DOHH2 (cell line): ENCODE data around the gene CKMT2.

Experiments
- H3F3A ChIP-seq: fragments of 200-600 bp; sonication (generic), shearing (Covaris generic); 2 replicates; pipeline ENCODE4 v1.6.0; 2016; ENCODE audit warnings: antibody characterized with exemption, mild to moderate bottlenecking; ENCODE audit not compliant: control insufficient read depth, insufficient read depth
- H3K27ac ChIP-seq: fragments of 200-600 bp; sonication (generic); 2 replicates; pipeline ENCODE4 v1.5.1; 2014; ENCODE audit warnings: low read depth, mild to moderate bottlenecking, low read length, moderate library complexity
- H3K27me3 ChIP-seq: fragments of 200-600 bp; sonication (generic); 2 replicates; pipeline ENCODE4 v1.6.1; 2014; ENCODE audit warnings: mild to moderate bottlenecking, low read length, mixed read lengths; ENCODE audit not compliant: control insufficient read depth
- H3K36me3 ChIP-seq: fragments of 200-600 bp; sonication (generic); 2 replicates; pipeline ENCODE4 v1.6.1; 2014; ENCODE audit warnings: mild to moderate bottlenecking, low read length, moderate library complexity, mixed read lengths; ENCODE audit not compliant: control insufficient read depth
- H3K4me1 ChIP-seq: fragments of 200-600 bp; sonication (generic); 2 replicates; pipeline ENCODE4 v1.6.1; 2014; ENCODE audit warnings: mild to moderate bottlenecking, low read length, mixed read lengths; ENCODE audit not compliant: control insufficient read depth
- H3K4me2 ChIP-seq: fragments of 200-600 bp; sonication (generic); 2 replicates; pipeline ENCODE4 v1.6.0; 2014; ENCODE audit warnings: mild to moderate bottlenecking, low read length, moderate library complexity
- H3K4me3 ChIP-seq: fragments of 200-600 bp; sonication (generic); 2 replicates; pipeline ENCODE4 v1.5.1; 2014; ENCODE audit warnings: mild to moderate bottlenecking, low read length, mixed read lengths
- H3K79me2 ChIP-seq: fragments of 200-600 bp; sonication (generic); 2 replicates; pipeline ENCODE4 v1.6.1; 2014; ENCODE audit warnings: mild to moderate bottlenecking, low read length, mixed read lengths; ENCODE audit not compliant: control insufficient read depth
- H3K9me2 ChIP-seq: fragments of 200-600 bp; sonication (generic); replicated peaks from 2 replicates; pipeline ENCODE4 v1.6.1; 2014; ENCODE audit warnings: mild to moderate bottlenecking, low read length, mixed read lengths; ENCODE audit not compliant: control insufficient read depth
- H3K9me3 ChIP-seq: fragments of 200-600 bp; sonication (generic); 2 replicates; pipeline ENCODE4 v1.6.1; 2014; ENCODE audit warnings: antibody characterized with exemption, low read length, mixed read lengths; ENCODE audit not compliant: control insufficient read depth, insufficient read depth
- H4K20me1 ChIP-seq: fragments of 200-600 bp; sonication (generic); 2 replicates; pipeline ENCODE4 v1.6.0; 2014; ENCODE audit warnings: low read depth, mild to moderate bottlenecking, antibody characterized with exemption, low read length, moderate library complexity; ENCODE audit not compliant: control insufficient read depth, insufficient read depth
- EZH2phosphoT487 ChIP-seq: fragments of 200-600 bp; sonication (generic); IDR thresholded peaks from 2 replicates; pipeline ENCODE4 v1.6.1; 2017; ENCODE audit warnings: borderline replicate concordance, mild to moderate bottlenecking, antibody characterized with exemption, low read length, moderate library complexity, mixed read lengths
- TF ChIP-seq, protein P1 (sequence below): fragments of 200-600 bp; sonication (generic); IDR thresholded peaks from one replicate; pipeline ENCODE4 v1.5.1; 2014; ENCODE audit warnings: antibody characterized with exemption, mild to moderate bottlenecking, low read depth, low read length; ENCODE audit not compliant: poor library complexity, severe bottlenecking

CKMT2 gene

DNA sequence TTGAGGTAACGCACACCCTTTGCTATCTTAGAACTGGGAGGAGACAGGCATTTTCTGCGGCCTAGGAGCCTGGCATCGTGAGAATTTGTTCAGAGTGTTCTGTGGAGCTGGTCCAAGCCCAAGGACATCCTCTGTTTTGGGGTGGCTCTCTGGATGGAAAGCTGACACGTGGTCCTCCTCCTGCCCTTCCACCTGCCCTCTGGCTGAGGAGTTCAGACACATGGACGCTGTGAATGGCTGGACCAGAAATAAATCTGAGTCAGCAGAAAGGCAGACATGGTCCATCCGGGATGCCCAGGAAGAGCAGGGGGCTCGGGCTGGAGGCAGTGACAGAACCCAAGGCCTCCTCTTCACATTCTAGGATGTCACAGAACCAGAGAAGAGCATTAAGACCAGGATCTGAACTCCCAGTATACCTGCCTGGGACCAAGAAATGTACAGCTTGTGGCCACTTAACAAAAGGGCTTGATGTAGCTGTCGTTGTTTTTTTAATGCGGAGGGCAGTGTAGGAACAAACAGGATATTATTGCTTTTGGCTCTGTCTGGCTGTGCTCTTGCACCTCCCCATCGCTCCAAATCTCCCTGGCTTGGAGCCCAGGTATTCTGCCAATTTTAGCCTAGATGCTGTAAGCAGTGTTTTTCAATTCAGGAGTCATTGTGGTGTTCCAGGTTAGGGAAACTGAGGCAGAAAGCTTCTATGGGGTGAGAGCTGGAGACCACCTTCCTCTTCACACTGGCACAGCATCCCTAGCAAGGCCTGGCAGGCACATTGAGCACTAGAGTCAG lies 2.4 kb downstream of the CKMT2 start:
- no peaks in the 10 kb centered on the region for H4K20me1 ChIP-seq

DNA sequence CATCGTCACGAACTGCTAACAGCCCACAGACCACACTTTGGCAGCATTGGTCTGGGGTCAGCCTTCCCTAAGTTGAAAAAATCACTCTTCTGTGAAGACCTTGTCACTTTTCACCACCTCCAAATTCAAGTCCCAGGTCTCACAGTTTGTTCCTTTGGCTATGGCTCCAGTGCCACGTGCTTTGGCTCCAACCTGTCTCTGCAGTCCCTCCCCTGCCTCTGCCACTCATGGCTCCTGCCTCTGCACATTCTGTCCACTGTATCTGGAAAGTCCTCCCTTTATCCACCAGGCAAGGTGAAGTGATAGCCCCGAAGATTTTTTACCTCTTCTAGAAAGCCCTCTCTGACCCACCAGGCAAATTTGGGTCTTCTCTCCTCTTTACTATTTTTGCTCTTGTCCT lies 5.3 kb downstream of the CKMT2 start:
- H3K4me3 ChIP-seq: no peak overlapping the region
- no peak overlapping the region for H3K27ac ChIP-seq
- H3K27me3 ChIP-seq: no peaks in the 10 kb centered on the region
- no peaks in the 10 kb centered on the region for H3K36me3 ChIP-seq
- no peaks in the 10 kb centered on the region for H3F3A ChIP-seq
- no peaks in the 10 kb centered on the region for H4K20me1 ChIP-seq
- TF ChIP-seq, protein P1, sequence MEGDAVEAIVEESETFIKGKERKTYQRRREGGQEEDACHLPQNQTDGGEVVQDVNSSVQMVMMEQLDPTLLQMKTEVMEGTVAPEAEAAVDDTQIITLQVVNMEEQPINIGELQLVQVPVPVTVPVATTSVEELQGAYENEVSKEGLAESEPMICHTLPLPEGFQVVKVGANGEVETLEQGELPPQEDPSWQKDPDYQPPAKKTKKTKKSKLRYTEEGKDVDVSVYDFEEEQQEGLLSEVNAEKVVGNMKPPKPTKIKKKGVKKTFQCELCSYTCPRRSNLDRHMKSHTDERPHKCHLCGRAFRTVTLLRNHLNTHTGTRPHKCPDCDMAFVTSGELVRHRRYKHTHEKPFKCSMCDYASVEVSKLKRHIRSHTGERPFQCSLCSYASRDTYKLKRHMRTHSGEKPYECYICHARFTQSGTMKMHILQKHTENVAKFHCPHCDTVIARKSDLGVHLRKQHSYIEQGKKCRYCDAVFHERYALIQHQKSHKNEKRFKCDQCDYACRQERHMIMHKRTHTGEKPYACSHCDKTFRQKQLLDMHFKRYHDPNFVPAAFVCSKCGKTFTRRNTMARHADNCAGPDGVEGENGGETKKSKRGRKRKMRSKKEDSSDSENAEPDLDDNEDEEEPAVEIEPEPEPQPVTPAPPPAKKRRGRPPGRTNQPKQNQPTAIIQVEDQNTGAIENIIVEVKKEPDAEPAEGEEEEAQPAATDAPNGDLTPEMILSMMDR: no peak
- TF ChIP-seq EZH2phosphoT487: no peak
- no peak overlapping the region for H3K4me2 ChIP-seq
- H3K9me2 ChIP-seq: no peaks in the 10 kb centered on the region
- H3K9me3 ChIP-seq: no peaks in the 10 kb centered on the region
- no peaks in the 10 kb centered on the region for H3K4me1 ChIP-seq
- H3K79me2 ChIP-seq: no peaks in the 10 kb centered on the region

More for the DNA sequence above, 2.4 kb downstream of the CKMT2 start:
- Histone ChIP-seq H3K36me3 (no peaks in the 10 kb centered on the region), H3K9me3 (no peaks in the 10 kb centered on the region), H3K27ac (no peak overlapping the region), H3F3A (no peaks in the 10 kb centered on the region), H3K9me2 (no peaks in the 10 kb centered on the region), H3K4me2 (no peak overlapping the region), H3K4me1 (no peaks in the 10 kb centered on the region), H3K4me3 (no peak overlapping the region), H3K27me3 (no peaks in the 10 kb centered on the region), H3K79me2 (no peaks in the 10 kb centered on the region)
- no peak for TF ChIP-seq EZH2phosphoT487
- TF ChIP-seq, protein P1: no peak

DNA sequence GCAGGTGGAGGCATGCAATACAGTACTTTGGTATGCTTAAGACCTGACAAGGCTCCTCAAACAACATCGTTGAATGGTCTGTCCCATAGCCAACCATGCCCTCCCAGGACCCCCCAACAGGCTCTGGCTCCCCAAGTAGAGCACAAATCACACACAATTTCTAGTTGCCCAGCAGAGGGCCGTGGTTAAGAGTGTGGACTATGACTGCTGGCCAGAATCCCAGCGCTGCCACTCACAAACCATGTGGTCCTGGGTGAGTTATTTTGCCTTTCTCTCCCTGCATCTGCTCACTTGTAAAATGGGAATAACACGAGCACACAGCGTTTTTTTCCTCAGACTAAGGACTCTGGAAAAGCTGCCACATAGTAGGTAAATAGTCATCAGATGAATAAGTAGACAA lies 6.5 kb downstream of the CKMT2 start:
- Histone ChIP-seq H3K4me1 (no peaks in the 10 kb centered on the region), H3K27me3 (no peaks in the 10 kb centered on the region), H3K27ac (no peak overlapping the region), H3K4me3 (no peak overlapping the region), H3K36me3 (no peaks in the 10 kb centered on the region), H3K9me2 (no peaks in the 10 kb centered on the region), H3K79me2 (no peaks in the 10 kb centered on the region), H3K4me2 (no peak overlapping the region), H4K20me1 (no peaks in the 10 kb centered on the region), H3K9me3 (no peaks in the 10 kb centered on the region), H3F3A (no peaks in the 10 kb centered on the region)
- TF ChIP-seq, protein P1: no peak
- no peak for TF ChIP-seq EZH2phosphoT487
